Panc1 (cell line): ENCODE results near the gene ATXN7L3. TPM values are rescaled to one million over a fixed set of nuclear protein-coding genes. Genes with fewer than 3 reads are reported as not detected.

Experiments
- ATAC-seq: fragments of 200-7000 bp; cut with Tn5 transposase; 2 replicates; pipeline ENCODE4 v1.9.1; 2020; ENCODE audit warnings: mild to moderate bottlenecking, moderate library complexity
- BruUV-seq: library from RNA; stranded (reverse); fragments of 400-500 nt; replicated peaks from 2 replicates; lab custom pipeline; 2021; lab: Mats Ljungman, UMichigan
- CTCF ChIA-PET: fragments of 300-600 bp; sonication (Branson Sonifier 250); formaldehyde crosslinking; loops from one replicate; lab custom pipeline; 2022; ENCODE audit warnings: antibody characterized with exemption; lab: Charles Lee
- POLR2A ChIA-PET: fragments of 300-600 bp; sonication (Branson Sonifier 250); formaldehyde crosslinking; loops from one replicate; lab custom pipeline; 2022; ENCODE audit warnings: antibody characterized with exemption; lab: Charles Lee
- DNase-seq: peaks from one replicate; pipeline ENCODE4 v3.0.0-alpha.2; 2010; ENCODE audit warnings: low read depth, low spot score
- H3K27ac ChIP-seq: 2 replicates; pipeline ENCODE4 v1.5.1; 2011; ENCODE audit warnings: mild to moderate bottlenecking, low read length, inconsistent platforms
- H3K27me3 ChIP-seq: fragments of 200-500 bp; sonication (Bioruptor generic); 2 replicates; pipeline ENCODE4 v1.6.0; 2014; ENCODE audit warnings: low read length, inconsistent platforms; ENCODE audit not compliant: control insufficient read depth, insufficient read depth
- H3K36me3 ChIP-seq: fragments of 200-500 bp; sonication (Bioruptor generic); 2 replicates; pipeline ENCODE4 v1.5.1; 2014; ENCODE audit warnings: inconsistent platforms, mild to moderate bottlenecking, low read length, moderate library complexity; ENCODE audit not compliant: control insufficient read depth, insufficient read depth
- H3K4me1 ChIP-seq: 2 replicates; pipeline ENCODE4 v1.5.1; 2011; ENCODE audit warnings: inconsistent platforms, mild to moderate bottlenecking, low read length, moderate library complexity; ENCODE audit not compliant: control insufficient read depth, insufficient read depth
- H3K4me3 ChIP-seq, 2 experiments: 2 replicates each; pipeline ENCODE4 v1.5.1; 2011 to 2012; ENCODE audit warnings: low read depth in 2 of 2, low read length in 2 of 2, mild to moderate bottlenecking in 2 of 2, inconsistent platforms in 1 of 2, moderate library complexity in 1 of 2
- H3K9me3 ChIP-seq: fragments of 200-500 bp; sonication (Bioruptor generic); 2 replicates; pipeline ENCODE4 v1.5.1; 2014; ENCODE audit warnings: low read depth, mild to moderate bottlenecking, inconsistent platforms, low read length, moderate library complexity; ENCODE audit not compliant: control insufficient read depth, insufficient read depth
- CTCF ChIP-seq: fragments of 450-650 bp; IDR thresholded peaks from 2 replicates; pipeline ENCODE4 v1.5.1; 2017; ENCODE audit warnings: mild to moderate bottlenecking
- POLR2AphosphoS5 ChIP-seq: IDR thresholded peaks from 2 replicates; pipeline ENCODE4 v1.6.1; 2012; ENCODE audit warnings: mild to moderate bottlenecking, low read depth, low read length, moderate library complexity
- SIN3A ChIP-seq: IDR thresholded peaks from 2 replicates; pipeline ENCODE4 v1.6.1; 2012; ENCODE audit warnings: low read depth, mild to moderate bottlenecking, low read length, moderate library complexity, borderline replicate concordance; ENCODE audit not compliant: insufficient read depth
- TCF7L2 ChIP-seq: IDR thresholded peaks from 2 replicates; pipeline ENCODE4 v1.6.1; 2011; ENCODE audit warnings: mild to moderate bottlenecking, low read depth, low read length, inconsistent platforms
- in situ Hi-C: cut with HindIII; loops from 2 replicates; pipeline ENCODE4 v1.10.0; 2016; ENCODE audit warnings: low sequenced_read_pairs, low pct_unique_long_range_greater_than_20kb
- intact Hi-C: fragments of 100-400 bp; cut with micrococcal nuclease; formaldehyde crosslinking; loops from one replicate; pipeline ENCODE4 v1.10.0; 2022; ENCODE audit not compliant: unreplicated experiment
- total RNA-seq: library from RNA; stranded (reverse); gene quantifications from one replicate; pipeline ENCODE4 v1.2.1, GENCODE V29; 2021; ENCODE audit not compliant: unreplicated experiment
- TF ChIP-seq, protein P1 (sequence below), 2 experiments: IDR thresholded peaks; 2 replicates each; pipeline ENCODE4 v1.6.1; 2011 to 2012; ENCODE audit warnings: low read depth in 2 of 2, control low read depth in 1 of 2, low read length in 1 of 2, mild to moderate bottlenecking in 1 of 2, moderate library complexity in 1 of 2; ENCODE audit not compliant: insufficient read depth in 1 of 2

The ATXN7L3 gene
- total RNA-seq, 1 experiment from 2014 or later, result 69.8 TPM

DNA sequence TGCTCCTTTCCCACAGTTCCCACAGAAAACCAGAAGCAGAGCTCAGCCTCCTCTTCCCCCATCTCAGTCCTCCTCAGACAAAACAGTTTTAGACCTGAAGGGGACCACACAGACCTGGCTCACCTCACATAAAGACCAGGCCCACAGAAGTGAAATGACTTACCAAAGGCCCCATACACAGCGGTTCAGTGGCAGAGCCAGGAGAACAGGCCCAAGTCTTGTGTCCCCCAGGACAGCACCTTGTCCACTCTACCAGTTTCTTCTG lies 14.5 kb upstream of the ATXN7L3 start:
- no peak overlapping the region for H3K27ac ChIP-seq
- H3K4me1 ChIP-seq, result peaks cover 15% of the 10 kb centered on the region
- no TSS peak for BruUV-seq
- TF ChIP-seq, protein P1, sequence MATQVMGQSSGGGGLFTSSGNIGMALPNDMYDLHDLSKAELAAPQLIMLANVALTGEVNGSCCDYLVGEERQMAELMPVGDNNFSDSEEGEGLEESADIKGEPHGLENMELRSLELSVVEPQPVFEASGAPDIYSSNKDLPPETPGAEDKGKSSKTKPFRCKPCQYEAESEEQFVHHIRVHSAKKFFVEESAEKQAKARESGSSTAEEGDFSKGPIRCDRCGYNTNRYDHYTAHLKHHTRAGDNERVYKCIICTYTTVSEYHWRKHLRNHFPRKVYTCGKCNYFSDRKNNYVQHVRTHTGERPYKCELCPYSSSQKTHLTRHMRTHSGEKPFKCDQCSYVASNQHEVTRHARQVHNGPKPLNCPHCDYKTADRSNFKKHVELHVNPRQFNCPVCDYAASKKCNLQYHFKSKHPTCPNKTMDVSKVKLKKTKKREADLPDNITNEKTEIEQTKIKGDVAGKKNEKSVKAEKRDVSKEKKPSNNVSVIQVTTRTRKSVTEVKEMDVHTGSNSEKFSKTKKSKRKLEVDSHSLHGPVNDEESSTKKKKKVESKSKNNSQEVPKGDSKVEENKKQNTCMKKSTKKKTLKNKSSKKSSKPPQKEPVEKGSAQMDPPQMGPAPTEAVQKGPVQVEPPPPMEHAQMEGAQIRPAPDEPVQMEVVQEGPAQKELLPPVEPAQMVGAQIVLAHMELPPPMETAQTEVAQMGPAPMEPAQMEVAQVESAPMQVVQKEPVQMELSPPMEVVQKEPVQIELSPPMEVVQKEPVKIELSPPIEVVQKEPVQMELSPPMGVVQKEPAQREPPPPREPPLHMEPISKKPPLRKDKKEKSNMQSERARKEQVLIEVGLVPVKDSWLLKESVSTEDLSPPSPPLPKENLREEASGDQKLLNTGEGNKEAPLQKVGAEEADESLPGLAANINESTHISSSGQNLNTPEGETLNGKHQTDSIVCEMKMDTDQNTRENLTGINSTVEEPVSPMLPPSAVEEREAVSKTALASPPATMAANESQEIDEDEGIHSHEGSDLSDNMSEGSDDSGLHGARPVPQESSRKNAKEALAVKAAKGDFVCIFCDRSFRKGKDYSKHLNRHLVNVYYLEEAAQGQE (IDR thresholded peaks at IDR 0.05; ENCODE audit: insufficient read depth in 1 of 2, low read depth in 2 of 2, low read length in 1 of 2), result no peak
- TF ChIP-seq SIN3A, result no peak
- no peak for TF ChIP-seq CTCF
- TF ChIP-seq TCF7L2, result no peak
- no peak for TF ChIP-seq POLR2AphosphoS5
- intact Hi-C loops, result no loop called here
- no peak for ATAC-seq
- no peak for DNase-seq
- in situ Hi-C loops, result no loop called here
- ChIA-PET CTCF (no interaction called here), POLR2A (interaction anchor here (0.5 kb wide), 1 partner anchor 11 kb away, joined by 21 read pairs; no protein-coding TSS in a partner anchor)
- H3K4me3 ChIP-seq, result no peak overlapping the region
- peaks cover 10% of the 10 kb centered on the region for H3K36me3 ChIP-seq
- no peaks in the 10 kb centered on the region for H3K27me3 ChIP-seq
- H3K9me3 ChIP-seq, result no peaks in the 10 kb centered on the region

- ChIA-PET POLR2A (interaction anchor here (0.5 kb wide), 1 partner anchor 12 kb away, joined by 21 read pairs; no protein-coding TSS in a partner anchor), CTCF (no interaction called here)
- intact Hi-C loops, result no loop called here
- H3K4me3 ChIP-seq, result no peak overlapping the region
- peaks cover 15% of the 10 kb centered on the region for H3K4me1 ChIP-seq
- no peaks in the 10 kb centered on the region for H3K9me3 ChIP-seq
- BruUV-seq, result no TSS peak
- ATAC-seq, result no peak
- in situ Hi-C loops, result no loop called here
- no peak for DNase-seq
- H3K27me3 ChIP-seq, result no peaks in the 10 kb centered on the region
- TF ChIP-seq, protein P1 (IDR thresholded peaks at IDR 0.05; ENCODE audit: insufficient read depth in 1 of 2, low read depth in 2 of 2, low read length in 1 of 2), result no peak
- TF ChIP-seq TCF7L2, result no peak
- TF ChIP-seq CTCF, result no peak
- no peak for TF ChIP-seq SIN3A
- TF ChIP-seq POLR2AphosphoS5, result 0 out of 2 replicates have a peak, but pooled peaks have one; percentile 28
- no peak overlapping the region for H3K27ac ChIP-seq
- peaks cover 10% of the 10 kb centered on the region for H3K36me3 ChIP-seq
These were observed 13.9 kb upstream of the ATXN7L3 start for GRCh38 chr17:44213403-44214229.
